GM18867 (cell line): ENCODE data around the gene POFUT2.

Experiments
- ATAC-seq: cut with Tn5 transposase; IDR thresholded peaks from one replicate; pipeline ENCODE4 v1.9.1; 2021; ENCODE audit warnings: mild to moderate bottlenecking, moderate library complexity; ENCODE audit not compliant: unreplicated experiment

The POFUT2 gene

GRCh38 chr21:45299026-45299863 is 11.6 kb upstream of the POFUT2 start:
- no peak for ATAC-seq

GRCh38 chr21:45297869-45298268 is 10.2 kb upstream of the POFUT2 start:
- ATAC-seq = no peak

- ATAC-seq = no peak
Measured at GRCh38 chr21:45297329-45297728, 9.6 kb upstream of the POFUT2 start.

GRCh38 chr21:45296638-45297037 is 8.9 kb upstream of the POFUT2 start:
- no peak for ATAC-seq

- ATAC-seq = no peak
Measured at GRCh38 chr21:45295576-45296365, 8.1 kb upstream of the POFUT2 start.

GRCh38 chr21:45294509-45295291 is 7.0 kb upstream of the POFUT2 start:
- no peak for ATAC-seq

- ATAC-seq = no peak
Measured at GRCh38 chr21:45293726-45294401, 6.2 kb upstream of the POFUT2 start.

GRCh38 chr21:45293220-45293725 is 5.6 kb upstream of the POFUT2 start:
- ATAC-seq = no peak

GRCh38 chr21:45292399-45293219 is 4.9 kb upstream of the POFUT2 start:
- ATAC-seq = no peak

- ATAC-seq = no peak
Measured at GRCh38 chr21:45291613-45292398, 4.1 kb upstream of the POFUT2 start.

GRCh38 chr21:45290948-45291612 is 3.4 kb upstream of the POFUT2 start:
- ATAC-seq = no peak

GRCh38 chr21:45289655-45290515 is 2.2 kb upstream of the POFUT2 start:
- no peak for ATAC-seq

GRCh38 chr21:45289134-45289533 is 1.4 kb upstream of the POFUT2 start:
- no peak for ATAC-seq

- no peak for ATAC-seq
Measured at GRCh38 chr21:45288441-45288841, 746 bp upstream of the POFUT2 start.

GRCh38 chr21:45286671-45287437 is 841 bp downstream of the POFUT2 start:
- ATAC-seq = no peak

GRCh38 chr21:45285266-45285931 is 2.3 kb downstream of the POFUT2 start:
- ATAC-seq = no peak
